ENCODE results near the gene FOSL2.

GRCh38 chr2:28357948-28358667, 34.5 kb upstream of the FOSL2 start:
- TF ChIP-seq CTCF (IDR thresholded peaks at IDR 0.05; ENCODE audit: low read length), result no peak
- TF ChIP-seq EZH2 (IDR thresholded peaks at IDR 0.05; ENCODE audit: borderline replicate concordance, low read length), result no peak
